Type B pancreatic cell (in vitro differentiated cells): ENCODE results near the gene SNAP25. TPM values are rescaled to one million over a fixed set of nuclear protein-coding genes. Genes with fewer than 3 reads are reported as not detected.

Experiments used
- DNase-seq: peaks from one replicate; pipeline ENCODE4 v3.0.0; 2021; ENCODE audit warnings: mixed read lengths; ENCODE audit not compliant: unreplicated experiment; ENCODE audit errors: extremely low spot score
- H3K27ac Mint-ChIP-seq: 2 replicates; pipeline ENCODE4 v1.8.0; 2021; ENCODE audit warnings: mild to moderate bottlenecking, mixed read lengths
- H3K27me3 Mint-ChIP-seq: 2 replicates; pipeline ENCODE4 v1.8.0; 2021; ENCODE audit warnings: mixed read lengths
- H3K36me3 Mint-ChIP-seq: 2 replicates; pipeline ENCODE4 v1.8.0; 2021; ENCODE audit warnings: mixed read lengths
- H3K4me1 Mint-ChIP-seq: one replicate; pipeline ENCODE4 v1.8.0; 2021; ENCODE audit warnings: mixed read lengths; ENCODE audit not compliant: unreplicated experiment
- H3K4me3 Mint-ChIP-seq: 2 replicates; pipeline ENCODE4 v1.8.0; 2021; ENCODE audit warnings: mild to moderate bottlenecking, mixed read lengths
- H3K9me3 Mint-ChIP-seq: 2 replicates; pipeline ENCODE4 v1.8.0; 2021; ENCODE audit warnings: mixed read lengths
- CTCF ChIP-seq: fragments of 200-600 bp; sonication (generic); conservative IDR thresholded peaks from 2 replicates; pipeline ENCODE4 v1.5.0; 2021; ENCODE audit warnings: antibody characterized with exemption, mild to moderate bottlenecking
- total RNA-seq: library from RNA; stranded (reverse); gene quantifications from 2 replicates; pipeline ENCODE4 v1.2.1, GENCODE V29; 2021; ENCODE audit warnings: low replicate concordance

SNAP25 gene
- total RNA-seq, 1 donor from 2014 or later = 12.5 TPM

- Mint-ChIP-seq H3K27ac (no peak overlapping the region), H3K4me1 (no peaks in the 10 kb centered on the region), H3K36me3 (peaks cover 11% of the 10 kb centered on the region)
Observed at GRCh38 chr20:10306440-10307358, 88.1 kb downstream of the SNAP25 start.

DNA sequence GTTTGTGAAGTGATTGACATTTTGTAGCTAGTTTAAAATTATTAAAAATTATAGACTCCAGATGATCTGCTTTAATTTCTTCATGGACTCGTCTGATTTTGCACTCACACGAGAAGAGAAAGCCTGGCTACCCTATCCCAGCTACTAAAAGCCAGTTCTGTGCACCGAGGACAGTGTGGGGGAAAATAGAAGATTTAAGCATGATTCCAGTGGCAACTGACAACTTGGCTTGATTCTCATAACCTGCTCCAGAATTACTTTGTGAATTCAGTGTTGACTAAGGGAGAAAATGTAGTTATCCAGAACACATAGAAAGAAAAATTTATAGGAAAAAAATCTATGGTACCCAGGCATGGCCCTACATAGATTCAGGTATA, 88.7 kb downstream of the SNAP25 start:
- Mint-ChIP-seq H3K27me3 (peaks cover 9% of the 10 kb centered on the region), H3K9me3 (no peaks in the 10 kb centered on the region), H3K27ac (no peak overlapping the region), H3K36me3 (peaks cover 11% of the 10 kb centered on the region), H3K4me1 (no peaks in the 10 kb centered on the region), H3K4me3 (no peak overlapping the region)
- no peak for DNase-seq
- no peak for TF ChIP-seq CTCF

More at GRCh38 chr20:10306440-10307358, 88.1 kb downstream of the SNAP25 start:
- DNase-seq = no peak
- TF ChIP-seq CTCF = no peak
- Mint-ChIP-seq H3K4me3 (no peak overlapping the region), H3K27me3 (peaks cover 6% of the 10 kb centered on the region), H3K9me3 (no peaks in the 10 kb centered on the region)

DNA sequence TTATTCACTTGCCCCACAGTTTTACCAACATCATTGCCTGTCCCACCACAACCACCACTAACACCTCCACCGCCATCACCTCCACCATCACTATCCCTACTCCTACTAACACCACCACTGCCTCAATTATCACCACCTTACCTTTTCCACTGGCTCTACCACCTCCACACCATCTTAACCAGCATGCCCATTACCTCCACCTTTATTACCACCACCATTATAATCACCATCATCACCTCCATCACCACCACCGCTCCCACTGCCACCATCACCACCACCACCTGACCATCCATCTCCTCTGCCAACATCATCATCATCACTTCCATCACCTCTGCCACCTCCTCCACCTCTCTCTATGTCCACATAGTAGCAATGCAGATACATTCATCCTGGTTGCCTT, 90.0 kb downstream of the SNAP25 start:
- Mint-ChIP-seq H3K4me3 (no peak overlapping the region), H3K27ac (no peak overlapping the region)

GRCh38 chr20:10309326-10309725, 90.7 kb downstream of the SNAP25 start:
- Mint-ChIP-seq H3K36me3 (peaks cover 11% of the 10 kb centered on the region), H3K27me3 (peaks cover 12% of the 10 kb centered on the region), H3K27ac (no peak overlapping the region), H3K9me3 (no peaks in the 10 kb centered on the region), H3K4me3 (no peak overlapping the region), H3K4me1 (peaks cover 10% of the 10 kb centered on the region)
- no peak for DNase-seq
- no peak for TF ChIP-seq CTCF

More for the DNA sequence above, 90.0 kb downstream of the SNAP25 start:
- H3K27me3 Mint-ChIP-seq = peaks cover 9% of the 10 kb centered on the region
- H3K4me1 Mint-ChIP-seq = peaks cover 4% of the 10 kb centered on the region
- H3K36me3 Mint-ChIP-seq = peaks cover 11% of the 10 kb centered on the region
- no peak for TF ChIP-seq CTCF
- no peaks in the 10 kb centered on the region for H3K9me3 Mint-ChIP-seq
- DNase-seq = no peak

DNA sequence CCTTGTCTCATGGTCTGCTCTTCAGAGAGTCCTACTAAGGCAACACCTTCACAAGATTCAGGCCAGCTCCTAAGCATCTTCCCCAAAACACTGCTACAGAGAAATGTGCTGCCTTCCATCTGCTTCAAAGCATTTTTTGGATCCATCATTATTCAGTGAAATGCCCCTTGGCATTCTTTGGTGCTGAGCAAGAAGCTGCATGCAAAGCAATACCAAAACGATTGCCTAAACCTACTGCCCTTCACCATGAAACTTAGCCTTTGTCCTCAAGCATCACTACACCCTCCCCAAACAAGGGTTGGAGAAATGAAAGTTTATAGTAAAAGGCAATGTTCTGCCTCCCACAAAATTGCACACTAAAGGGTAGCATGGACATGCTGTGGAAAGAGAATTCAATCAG, 93.5 kb downstream of the SNAP25 start:
- TF ChIP-seq CTCF = no peak
- H3K9me3 Mint-ChIP-seq = no peaks in the 10 kb centered on the region
- DNase-seq = no peak
- no peak overlapping the region for H3K27ac Mint-ChIP-seq
- peaks cover 24% of the 10 kb centered on the region for H3K27me3 Mint-ChIP-seq
- peaks cover 6% of the 10 kb centered on the region for H3K36me3 Mint-ChIP-seq
- H3K4me1 Mint-ChIP-seq = peaks cover 20% of the 10 kb centered on the region
- no peak overlapping the region for H3K4me3 Mint-ChIP-seq
